Fibroblast of lung (primary cell): Measurements from ENCODE around the gene FGD4. TPM values are rescaled to one million over a fixed set of nuclear protein-coding genes. Genes with fewer than 3 reads are reported as not detected.

ENCODE experiments used
- DNase-seq, 2 donors: peaks; one replicate each; pipeline versions ENCODE4 v3.0.0 to v3.0.0-alpha.2; 2010; ENCODE audit warnings: low read depth in 2 of 2
- H2AFZ ChIP-seq: 2 replicates; pipeline ENCODE4 v1.5.1; 2012; ENCODE audit warnings: low read length, control low read depth, inconsistent platforms
- H3K27ac ChIP-seq: 2 replicates; pipeline ENCODE4 v1.5.1; 2011; ENCODE audit warnings: low read length, control low read depth; ENCODE audit not compliant: insufficient read depth
- H3K27me3 ChIP-seq: 2 replicates; pipeline ENCODE4 v1.5.1; 2011; ENCODE audit warnings: mild to moderate bottlenecking, low read length; ENCODE audit not compliant: control insufficient read depth, insufficient read depth
- H3K36me3 ChIP-seq: 2 replicates; pipeline ENCODE4 v1.5.1; 2011; ENCODE audit warnings: low read length; ENCODE audit not compliant: control insufficient read depth, insufficient read depth
- H3K4me1 ChIP-seq: 2 replicates; pipeline ENCODE4 v1.5.1; 2011; ENCODE audit warnings: low read length; ENCODE audit not compliant: control insufficient read depth, insufficient read depth; ENCODE audit errors: extremely low read depth
- H3K4me2 ChIP-seq: 2 replicates; pipeline ENCODE4 v1.5.1; 2011; ENCODE audit warnings: low read length, control low read depth; ENCODE audit not compliant: insufficient read depth; ENCODE audit errors: extremely low read depth
- H3K4me3 ChIP-seq, 4 experiments: fragments of 200-600 bp in 1 of 4; sonication (generic) in 1 of 4; replicated peaks in 1 of 4; 2 replicates each; pipeline ENCODE4 v1.5.1; 2011 to 2016; ENCODE audit warnings: low read length in 4 of 4, low read depth in 3 of 4, mild to moderate bottlenecking in 3 of 4, control low read depth in 2 of 4, inconsistent platforms in 1 of 4, mixed read lengths in 1 of 4; ENCODE audit not compliant: insufficient read depth in 1 of 4; ENCODE audit errors: control extremely low read depth in 1 of 4
- H3K79me2 ChIP-seq: 2 replicates; pipeline ENCODE4 v1.5.1; 2012; ENCODE audit warnings: mild to moderate bottlenecking, low read length, inconsistent platforms; ENCODE audit not compliant: control insufficient read depth, insufficient read depth
- H3K9ac ChIP-seq: 2 replicates; pipeline ENCODE4 v1.5.1; 2011; ENCODE audit warnings: mild to moderate bottlenecking, low read length, control low read depth; ENCODE audit not compliant: insufficient read depth
- H3K9me3 ChIP-seq: 2 replicates; pipeline ENCODE4 v1.5.1; 2012; ENCODE audit warnings: low read depth, low read length; ENCODE audit not compliant: control insufficient read depth, insufficient read depth
- H4K20me1 ChIP-seq: 2 replicates; pipeline ENCODE4 v1.5.1; 2011; ENCODE audit warnings: low read length; ENCODE audit not compliant: control insufficient read depth, insufficient read depth; ENCODE audit errors: extremely low read depth
- CTCF ChIP-seq, 2 donors: IDR thresholded peaks in 1 of 2; conservative IDR thresholded peaks in 1 of 2; 1 replicate in 1 of 2; 2 replicates in 1 of 2; pipeline ENCODE4 v1.5.1; 2011 to 2012; ENCODE audit warnings: low read length in 2 of 2, control low read depth in 1 of 2, inconsistent platforms in 1 of 2, low read depth in 1 of 2, mild to moderate bottlenecking in 1 of 2
- EZH2 ChIP-seq: IDR thresholded peaks from 2 replicates; pipeline ENCODE4 v1.5.1; 2012; ENCODE audit warnings: low read length, control low read depth, mild to moderate bottlenecking; ENCODE audit errors: missing control alignments
- polyA plus RNA-seq, 2 donors: library from polyadenylated mRNA; depleted of rRNA in 1 of 2; stranded (reverse) in 1 of 2; unstranded in 1 of 2; fragments of >200 nt; gene quantifications; 2 replicates each; pipeline ENCODE4 v1.2.1, GENCODE V29; 2011 to 2012; ENCODE audit warnings: missing spikeins in 1 of 2
- total RNA-seq: library from RNA; depleted of rRNA; stranded (reverse); fragments of >200 nt; gene quantifications from 2 replicates; pipeline ENCODE4 v1.2.1, GENCODE V29; 2014

Gene FGD4
- total and polyA plus RNA-seq, 2 donors (not counting 1 experiment from before 2014, with no cell fraction given), result 7.6 to 12.2 TPM

GRCh38 chr12:32604565-32604964 lies 205.2 kb downstream of the FGD4 start:
- no peaks in the 10 kb centered on the region for H3K27me3 ChIP-seq
- H3K9me3 ChIP-seq, result no peaks in the 10 kb centered on the region
- no peaks in the 10 kb centered on the region for H3K79me2 ChIP-seq
- DNase-seq, result no peak
- no peaks in the 10 kb centered on the region for H4K20me1 ChIP-seq
- TF ChIP-seq CTCF (conservative IDR thresholded peaks at IDR 0.05 in 1 of 2, IDR thresholded peaks at IDR 0.05 in 1 of 2; ENCODE audit: low read depth in 1 of 2, low read length in 2 of 2) (no peak), EZH2 (no peak)
- peaks cover 1% of the 10 kb centered on the region for H3K36me3 ChIP-seq
- H3K9ac ChIP-seq, result no peak overlapping the region
- H3K4me2 ChIP-seq, result no peak overlapping the region
- H3K4me3 ChIP-seq, result no peak overlapping the region
- H2AFZ ChIP-seq, result no peak overlapping the region
- H3K4me1 ChIP-seq, result no peaks in the 10 kb centered on the region
- no peak overlapping the region for H3K27ac ChIP-seq

GRCh38 chr12:32605326-32606095 lies 206.2 kb downstream of the FGD4 start:
- Histone ChIP-seq H2AFZ (no peak overlapping the region), H3K79me2 (no peaks in the 10 kb centered on the region), H3K27me3 (no peaks in the 10 kb centered on the region), H3K4me3 (no peak overlapping the region), H3K4me2 (no peak overlapping the region), H3K27ac (no peak overlapping the region), H3K36me3 (peaks cover 1% of the 10 kb centered on the region), H3K9ac (no peak overlapping the region), H4K20me1 (no peaks in the 10 kb centered on the region), H3K9me3 (no peaks in the 10 kb centered on the region), H3K4me1 (no peaks in the 10 kb centered on the region)
- TF ChIP-seq EZH2 (no peak), CTCF (conservative IDR thresholded peaks at IDR 0.05 in 1 of 2, IDR thresholded peaks at IDR 0.05 in 1 of 2; ENCODE audit: low read depth in 1 of 2, low read length in 2 of 2) (no peak)
- DNase-seq, result no peak

- TF ChIP-seq CTCF (conservative IDR thresholded peaks at IDR 0.05 in 1 of 2, IDR thresholded peaks at IDR 0.05 in 1 of 2; ENCODE audit: low read depth in 1 of 2, low read length in 2 of 2), result no peak
- TF ChIP-seq EZH2, result no peak
These were observed 207.1 kb downstream of the FGD4 start for GRCh38 chr12:32606443-32606842.

More at GRCh38 chr12:32606443-32606842, 207.1 kb downstream of the FGD4 start:
- no peak overlapping the region for H3K9ac ChIP-seq
- no peaks in the 10 kb centered on the region for H3K4me1 ChIP-seq
- no peak overlapping the region for H3K27ac ChIP-seq
- no peak overlapping the region for H3K4me2 ChIP-seq
- H3K9me3 ChIP-seq, result no peaks in the 10 kb centered on the region
- H2AFZ ChIP-seq, result no peak overlapping the region
- no peaks in the 10 kb centered on the region for H3K79me2 ChIP-seq
- no peaks in the 10 kb centered on the region for H3K27me3 ChIP-seq
- no peaks in the 10 kb centered on the region for H4K20me1 ChIP-seq
- H3K36me3 ChIP-seq, result no peaks in the 10 kb centered on the region
- H3K4me3 ChIP-seq, result no peak overlapping the region
- DNase-seq, result no peak
